Erythroblast (primary cell): Measurements from ENCODE around the gene TREH.

Experiments
- GATA1 ChIP-seq: IDR thresholded peaks from 2 replicates; pipeline ENCODE4 v1.6.1; 2011; ENCODE audit warnings: low read depth, mild to moderate bottlenecking, control low read depth, low read length, moderate library complexity
- POLR2A ChIP-seq: IDR thresholded peaks from 2 replicates; pipeline ENCODE4 v1.6.1; 2011; ENCODE audit warnings: mild to moderate bottlenecking, low read length

GRCh38 chr11:118635237-118635591 lies 44.2 kb downstream of the TREH start:
- TF ChIP-seq POLR2A (no peak), GATA1 (no peak)
